IPS DF 4.7 (cell line): ENCODE results near the gene LMTK3.

Experiments used
- DNase-seq: peaks from one replicate; pipeline ENCODE4 v3.0.0-alpha.2; 2013; ENCODE audit warnings: low spot score; ENCODE audit errors: extremely low read depth

LMTK3 gene

GRCh38 chr19:48511800-48512503, at the start of gene LMTK3:
Gene LMTK3 (minus strand): TSS chr19:48511835. CDS start chr19:48511576, 259 bp downstream.
- DNase-seq, result no peak

- no peak for DNase-seq
These were observed 49.8 kb upstream of the LMTK3 start for GRCh38 chr19:48561412-48561811.

GRCh38 chr19:48560095-48560530, 48.5 kb upstream of the LMTK3 start:
- DNase-seq, result no peak

- no peak for DNase-seq
These were observed 46.5 kb upstream of the LMTK3 start for GRCh38 chr19:48558018-48558684.

GRCh38 chr19:48556825-48557224, 45.2 kb upstream of the LMTK3 start:
- DNase-seq, result no peak

GRCh38 chr19:48556163-48556562, 44.5 kb upstream of the LMTK3 start:
- DNase-seq, result no peak

- DNase-seq, result no peak
These were observed 42.9 kb upstream of the LMTK3 start for GRCh38 chr19:48554385-48555091.

- DNase-seq, result no peak
These were observed 42.2 kb upstream of the LMTK3 start for GRCh38 chr19:48553676-48554384.

- DNase-seq, result no peak
These were observed 41.0 kb upstream of the LMTK3 start for GRCh38 chr19:48552406-48553322.

GRCh38 chr19:48551437-48552302, 40.0 kb upstream of the LMTK3 start, which contains the start of gene SULT2B1:
Gene SULT2B1 (plus strand): TSS chr19:48552172. CDS start chr19:48552253, 81 bp downstream.
- no peak for DNase-seq

GRCh38 chr19:48549380-48549779, 37.7 kb upstream of the LMTK3 start:
- no peak for DNase-seq

GRCh38 chr19:48548253-48548911, 36.7 kb upstream of the LMTK3 start:
- no peak for DNase-seq

GRCh38 chr19:48547722-48548121, 36.1 kb upstream of the LMTK3 start:
- no peak for DNase-seq

- no peak for DNase-seq
These were observed 33.5 kb upstream of the LMTK3 start for GRCh38 chr19:48544856-48545750.

- no peak for DNase-seq
These were observed 31.6 kb upstream of the LMTK3 start for GRCh38 chr19:48543121-48543710.

GRCh38 chr19:48541813-48542212, 30.2 kb upstream of the LMTK3 start:
- no peak for DNase-seq

- DNase-seq, result no peak
These were observed 28.5 kb upstream of the LMTK3 start for GRCh38 chr19:48540110-48540509.
